ENCODE results near the gene ANKZF1.

The ANKZF1 gene

GRCh38 chr2:219230059-219230540, 494 bp downstream of the ANKZF1 start:
- in situ Hi-C loops (cut with MboI; ENCODE audit: low sequenced_read_pairs, unreplicated experiment), result no loop called here
- DNase-seq (ENCODE audit: low spot score), result peak; percentile 61
- TF ChIP-seq CTCF (IDR thresholded peaks at IDR 0.05; ENCODE audit: borderline replicate concordance, control extremely low read depth, extremely low read depth, insufficient read depth, missing control alignments), result no peak

- no peak for DNase-seq (ENCODE audit: low spot score)
- in situ Hi-C loops (cut with MboI; ENCODE audit: low sequenced_read_pairs, unreplicated experiment), result no loop called here
- TF ChIP-seq CTCF (IDR thresholded peaks at IDR 0.05; ENCODE audit: borderline replicate concordance, control extremely low read depth, extremely low read depth, insufficient read depth, missing control alignments), result peak; percentile 9
Measured at GRCh38 chr2:219234331-219234730, 4.7 kb downstream of the ANKZF1 start.

GRCh38 chr2:219243291-219243761, 13.7 kb downstream of the ANKZF1 start:
- no peak for DNase-seq (ENCODE audit: low spot score)
- no peak for TF ChIP-seq CTCF (IDR thresholded peaks at IDR 0.05; ENCODE audit: borderline replicate concordance, control extremely low read depth, extremely low read depth, insufficient read depth, missing control alignments)
- in situ Hi-C loops (cut with MboI; ENCODE audit: low sequenced_read_pairs, unreplicated experiment), result no loop called here

- TF ChIP-seq CTCF (IDR thresholded peaks at IDR 0.05; ENCODE audit: borderline replicate concordance, control extremely low read depth, extremely low read depth, insufficient read depth, missing control alignments), result no peak
- no peak for DNase-seq (ENCODE audit: low spot score)
- in situ Hi-C loops (cut with MboI; ENCODE audit: low sequenced_read_pairs, unreplicated experiment), result no loop called here
Measured at GRCh38 chr2:219244789-219245147, 15.2 kb downstream of the ANKZF1 start.

- in situ Hi-C loops (cut with MboI; ENCODE audit: low sequenced_read_pairs, unreplicated experiment), result no loop called here
- DNase-seq (ENCODE audit: low spot score), result peak; percentile 98
- no peak for TF ChIP-seq CTCF (IDR thresholded peaks at IDR 0.05; ENCODE audit: borderline replicate concordance, control extremely low read depth, extremely low read depth, insufficient read depth, missing control alignments)
Measured at GRCh38 chr2:219245148-219245898, 15.7 kb downstream of the ANKZF1 start, which contains the start of the genes GLB1L and STK16. GLB1L (minus strand) TSS chr2:219245444; CDS start chr2:219243573, 1,871 bp downstream. STK16 (plus strand) TSS chr2:219245479; CDS start chr2:219246000, 521 bp downstream.

- in situ Hi-C loops (cut with MboI; ENCODE audit: low sequenced_read_pairs, unreplicated experiment), result no loop called here
- DNase-seq (ENCODE audit: low spot score), result no peak
Measured at GRCh38 chr2:219245899-219246230, 16.3 kb downstream of the ANKZF1 start.

More at GRCh38 chr2:219245899-219246230, 16.3 kb downstream of the ANKZF1 start:
- TF ChIP-seq CTCF (IDR thresholded peaks at IDR 0.05; ENCODE audit: borderline replicate concordance, control extremely low read depth, extremely low read depth, insufficient read depth, missing control alignments), result no peak

Measured in GM13976 (cell line).